Duodenal mucosa (tissue), 2 donors: ENCODE results near the gene SMOC2.

Source experiments
- H3K27ac ChIP-seq: one replicate; pipeline ENCODE4 v1.7.0; 2013; ENCODE audit warnings: low read depth, low read length
- H3K27me3 ChIP-seq, 2 donors: one replicate each; pipeline ENCODE4 v1.7.0; 2013; ENCODE audit warnings: low read length in 2 of 2, control low read depth in 1 of 2; ENCODE audit not compliant: insufficient read depth in 2 of 2, control insufficient read depth in 1 of 2
- H3K36me3 ChIP-seq, 2 donors: one replicate each; pipeline ENCODE4 v1.7.0; 2013; ENCODE audit warnings: low read length in 2 of 2, control low read depth in 1 of 2; ENCODE audit not compliant: insufficient read depth in 2 of 2, control insufficient read depth in 1 of 2
- H3K4me1 ChIP-seq, 2 donors: one replicate each; pipeline ENCODE4 v1.7.0; 2013; ENCODE audit warnings: low read length in 2 of 2, control low read depth in 1 of 2; ENCODE audit not compliant: insufficient read depth in 2 of 2, control insufficient read depth in 1 of 2
- H3K4me3 ChIP-seq, 2 donors: one replicate each; pipeline ENCODE4 v1.7.0; 2013; ENCODE audit warnings: low read length in 2 of 2, low read depth in 1 of 2
- H3K9ac ChIP-seq, 2 donors: one replicate each; pipeline ENCODE4 v1.7.0; 2013; ENCODE audit warnings: low read length in 2 of 2, low read depth in 1 of 2
- H3K9me3 ChIP-seq, 2 donors: one replicate each; pipeline ENCODE4 v1.7.0; 2013; ENCODE audit warnings: low read length in 2 of 2, control low read depth in 1 of 2; ENCODE audit not compliant: control insufficient read depth in 1 of 2

The SMOC2 gene

GRCh38 chr6:168440520-168441433 lies at the start of gene SMOC2:
TSS of gene SMOC2 (plus strand) at chr6:168441184. CDS start at chr6:168441371, 187 bp downstream.
- H3K27me3 ChIP-seq: peaks cover 23 to 25% of the 10 kb centered on the region in 2 donors
- peak within 1 kb of the TSS; percentile 54 to 55 for H3K4me3 ChIP-seq
- no peaks in the 10 kb centered on the region for H3K9me3 ChIP-seq
- H3K9ac ChIP-seq: no peak within 1 kb of the TSS
- H3K36me3 ChIP-seq: no peaks in the 10 kb centered on the region
- H3K27ac ChIP-seq: no peak within 1 kb of the TSS
- peaks cover 0 to 6% of the 10 kb centered on the region in 2 donors for H3K4me1 ChIP-seq

- Histone ChIP-seq H3K4me1 (no peaks in the 10 kb centered on the region), H3K4me3 (no peak overlapping the region), H3K9me3 (no peaks in the 10 kb centered on the region), H3K36me3 (no peaks in the 10 kb centered on the region), H3K27ac (no peak overlapping the region), H3K27me3 (no peaks in the 10 kb centered on the region), H3K9ac (no peak overlapping the region)
Measured at GRCh38 chr6:168393126-168393870, 47.7 kb upstream of the SMOC2 start.

GRCh38 chr6:168394606-168395005 lies 46.4 kb upstream of the SMOC2 start:
- no peaks in the 10 kb centered on the region for H3K9me3 ChIP-seq
- no peaks in the 10 kb centered on the region for H3K27me3 ChIP-seq
- H3K4me3 ChIP-seq: no peak overlapping the region
- no peaks in the 10 kb centered on the region for H3K36me3 ChIP-seq
- no peak overlapping the region for H3K9ac ChIP-seq
- no peak overlapping the region for H3K27ac ChIP-seq
- no peaks in the 10 kb centered on the region for H3K4me1 ChIP-seq

- Histone ChIP-seq H3K27ac (no peak overlapping the region), H3K4me1 (no peaks in the 10 kb centered on the region), H3K27me3 (no peaks in the 10 kb centered on the region), H3K9ac (no peak overlapping the region), H3K36me3 (no peaks in the 10 kb centered on the region), H3K9me3 (no peaks in the 10 kb centered on the region), H3K4me3 (no peak overlapping the region)
Measured at GRCh38 chr6:168395983-168396382, 45.0 kb upstream of the SMOC2 start.

- Histone ChIP-seq H3K36me3 (no peaks in the 10 kb centered on the region), H3K9me3 (no peaks in the 10 kb centered on the region), H3K27me3 (no peaks in the 10 kb centered on the region), H3K4me1 (no peaks in the 10 kb centered on the region), H3K27ac (no peak overlapping the region), H3K9ac (no peak overlapping the region), H3K4me3 (no peak overlapping the region)
Measured at GRCh38 chr6:168396561-168396960, 44.4 kb upstream of the SMOC2 start.

- H3K9me3 ChIP-seq: no peaks in the 10 kb centered on the region
- no peak overlapping the region for H3K27ac ChIP-seq
- H3K9ac ChIP-seq: no peak overlapping the region
- no peaks in the 10 kb centered on the region for H3K27me3 ChIP-seq
- H3K36me3 ChIP-seq: no peaks in the 10 kb centered on the region
- H3K4me3 ChIP-seq: no peak overlapping the region
- no peaks in the 10 kb centered on the region for H3K4me1 ChIP-seq
Measured at GRCh38 chr6:168397012-168397411, 44.0 kb upstream of the SMOC2 start.

- no peak overlapping the region for H3K4me3 ChIP-seq
- no peaks in the 10 kb centered on the region for H3K27me3 ChIP-seq
- no peaks in the 10 kb centered on the region for H3K9me3 ChIP-seq
- no peak overlapping the region for H3K9ac ChIP-seq
- no peak overlapping the region for H3K27ac ChIP-seq
- H3K36me3 ChIP-seq: no peaks in the 10 kb centered on the region
- no peaks in the 10 kb centered on the region for H3K4me1 ChIP-seq
Measured at GRCh38 chr6:168400037-168400436, 40.9 kb upstream of the SMOC2 start.

GRCh38 chr6:168403370-168404005 lies 37.5 kb upstream of the SMOC2 start:
- Histone ChIP-seq H3K9me3 (no peaks in the 10 kb centered on the region), H3K4me1 (no peaks in the 10 kb centered on the region)

GRCh38 chr6:168404560-168404959 lies 36.4 kb upstream of the SMOC2 start:
- H3K4me3 ChIP-seq: no peak overlapping the region
- no peaks in the 10 kb centered on the region for H3K9me3 ChIP-seq
- H3K27me3 ChIP-seq: no peaks in the 10 kb centered on the region
- H3K4me1 ChIP-seq: no peaks in the 10 kb centered on the region
- no peak overlapping the region for H3K9ac ChIP-seq
- no peaks in the 10 kb centered on the region for H3K36me3 ChIP-seq
- no peak overlapping the region for H3K27ac ChIP-seq

More at GRCh38 chr6:168403370-168404005, 37.5 kb upstream of the SMOC2 start:
- Histone ChIP-seq H3K36me3 (no peaks in the 10 kb centered on the region), H3K4me3 (no peak overlapping the region), H3K9ac (no peak overlapping the region), H3K27me3 (no peaks in the 10 kb centered on the region), H3K27ac (no peak overlapping the region)

GRCh38 chr6:168407842-168408241 lies 33.1 kb upstream of the SMOC2 start:
- no peak overlapping the region for H3K9ac ChIP-seq
- no peaks in the 10 kb centered on the region for H3K4me1 ChIP-seq
- H3K27me3 ChIP-seq: no peaks in the 10 kb centered on the region
- H3K4me3 ChIP-seq: no peak overlapping the region
- H3K9me3 ChIP-seq: no peaks in the 10 kb centered on the region
- no peaks in the 10 kb centered on the region for H3K36me3 ChIP-seq
- H3K27ac ChIP-seq: no peak overlapping the region
